PC-3 (cell line): ENCODE data around the gene CXCR6. TPM values are rescaled to one million over a fixed set of nuclear protein-coding genes. Genes with fewer than 3 reads are reported as not detected.
A peak's percentile ranks its signal among the peaks of the same experiment; 100 is the strongest.

Experiments
- ATAC-seq: fragments of 200-7000 bp; cut with Tn5 transposase; 2 replicates; pipeline ENCODE4 v1.9.1; 2020; ENCODE audit warnings: mild to moderate bottlenecking, moderate library complexity
- BruUV-seq: library from RNA; stranded (reverse); fragments of 400-500 nt; replicated peaks from 2 replicates; lab custom pipeline; 2021; lab: Mats Ljungman, UMichigan
- CTCF ChIA-PET: fragments of 300-600 bp; sonication (Branson Sonifier 250); formaldehyde crosslinking; loops from one replicate; lab custom pipeline; 2022; ENCODE audit warnings: antibody characterized with exemption; lab: Charles Lee
- POLR2A ChIA-PET: fragments of 300-600 bp; sonication (Branson Sonifier 250); formaldehyde crosslinking; loops from one replicate; lab custom pipeline; 2022; ENCODE audit warnings: antibody characterized with exemption; ENCODE audit not compliant: unreplicated experiment; lab: Charles Lee
- DNase-seq: peaks from one replicate; pipeline ENCODE4 v3.0.0-alpha.2; 2015
- H2AFZ ChIP-seq: fragments of 300-600 bp; sonication (generic); 2 replicates; pipeline ENCODE4 v1.6.0; 2016; ENCODE audit warnings: antibody characterized with exemption, low read length
- H3F3A ChIP-seq: fragments of 300-600 bp; sonication (generic); one replicate; pipeline ENCODE4 v1.6.0; 2017; ENCODE audit warnings: antibody characterized with exemption, low read length, control low read depth, mild to moderate bottlenecking; ENCODE audit not compliant: unreplicated experiment
- H3K27ac ChIP-seq: fragments of 300-600 bp; sonication (generic); 2 replicates; pipeline ENCODE4 v1.5.1; 2016; ENCODE audit warnings: mild to moderate bottlenecking, low read length
- H3K27me3 ChIP-seq: fragments of 300-600 bp; sonication (generic); 2 replicates; pipeline ENCODE4 v1.6.1; 2016; ENCODE audit warnings: low read length, mixed read lengths
- H3K36me3 ChIP-seq: fragments of 300-600 bp; sonication (generic); 2 replicates; pipeline ENCODE4 v1.6.1; 2016; ENCODE audit warnings: low read depth, mixed run types, low read length, mixed read lengths
- H3K4me1 ChIP-seq: fragments of 300-600 bp; sonication (generic); 2 replicates; pipeline ENCODE4 v1.5.1; 2016; ENCODE audit warnings: low read length; ENCODE audit not compliant: insufficient read depth
- H3K4me2 ChIP-seq: fragments of 300-600 bp; sonication (generic); 2 replicates; pipeline ENCODE4 v1.6.0; 2016; ENCODE audit warnings: low read length
- H3K4me3 ChIP-seq: fragments of 300-600 bp; sonication (generic); 2 replicates; pipeline ENCODE4 v1.5.1; 2016; ENCODE audit warnings: mild to moderate bottlenecking, low read length, mixed read lengths
- H3K79me2 ChIP-seq: fragments of 300-600 bp; sonication (generic); 2 replicates; pipeline ENCODE4 v1.6.1; 2017; ENCODE audit warnings: low read length, mixed read lengths
- H3K9ac ChIP-seq: fragments of 300-600 bp; sonication (generic); 2 replicates; pipeline ENCODE4 v1.6.0; 2016; ENCODE audit warnings: mild to moderate bottlenecking, low read length
- H3K9me2 ChIP-seq: fragments of 300-600 bp; sonication (generic); replicated peaks from 2 replicates; pipeline ENCODE4 v1.6.1; 2016; ENCODE audit warnings: mixed run types, low read length, mixed read lengths
- H3K9me3 ChIP-seq: fragments of 300-600 bp; sonication (generic); 2 replicates; pipeline ENCODE4 v1.6.1; 2016; ENCODE audit warnings: low read length, mixed read lengths
- H4K20me1 ChIP-seq: fragments of 300-600 bp; sonication (generic); 2 replicates; pipeline ENCODE4 v1.6.1; 2016; ENCODE audit warnings: low read length, mixed read lengths
- EZH2 ChIP-seq: fragments of 300-600 bp; sonication (generic); IDR thresholded peaks from one replicate; pipeline ENCODE4 v1.6.1; 2017; ENCODE audit warnings: antibody characterized with exemption, mild to moderate bottlenecking, low read length; ENCODE audit not compliant: unreplicated experiment
- EZH2phosphoT487 ChIP-seq: fragments of 300-600 bp; sonication (generic); IDR thresholded peaks from 2 replicates; pipeline ENCODE4 v1.6.1; 2018; ENCODE audit warnings: mild to moderate bottlenecking, antibody characterized with exemption, low read length, borderline replicate concordance
- intact Hi-C: fragments of 100-400 bp; cut with micrococcal nuclease; formaldehyde crosslinking; loops from 2 replicates; pipeline ENCODE4 v1.9.0; 2023
- total RNA-seq: library from RNA; depleted of rRNA; stranded (reverse); fragments of >200 nt; gene quantifications from 2 replicates; pipeline ENCODE4 v1.2.3, GENCODE V29; 2014
- TF ChIP-seq, protein P1 (sequence below): fragments of 300-600 bp; sonication (generic); conservative IDR thresholded peaks from 2 replicates; pipeline ENCODE4 v1.5.1; 2017; ENCODE audit warnings: antibody characterized with exemption, low read depth, mild to moderate bottlenecking, low read length

Gene CXCR6
- total RNA-seq, 1 experiment from 2014 or later: not detected

DNA sequence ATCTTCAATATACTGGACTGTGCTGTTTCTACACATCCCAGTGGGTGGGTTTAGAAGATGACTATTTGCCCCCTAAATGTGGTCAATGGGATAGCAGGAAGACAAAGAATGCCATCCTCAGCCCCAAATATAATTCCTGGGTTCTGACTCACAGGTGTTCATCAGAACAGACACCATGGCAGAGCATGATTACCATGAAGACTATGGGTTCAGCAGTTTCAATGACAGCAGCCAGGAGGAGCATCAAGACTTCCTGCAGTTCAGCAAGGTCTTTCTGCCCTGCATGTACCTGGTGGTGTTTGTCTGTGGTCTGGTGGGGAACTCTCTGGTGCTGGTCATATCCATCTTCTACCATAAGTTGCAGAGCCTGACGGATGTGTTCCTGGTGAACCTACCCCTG lies 3.0 kb downstream of the CXCR6 start:
- BruUV-seq: no TSS peak
- DNase-seq (peak; percentile 6), ATAC-seq (no peak)
- Histone ChIP-seq H3K4me2 (no peak overlapping the region), H3K4me1 (peaks cover 14% of the 10 kb centered on the region), H4K20me1 (no peaks in the 10 kb centered on the region), H2AFZ (no peak overlapping the region), H3K36me3 (peaks cover 25% of the 10 kb centered on the region; the same call in 1 of the 2 replicates), H3K79me2 (no peaks in the 10 kb centered on the region), H3K9ac (no peak overlapping the region), H3K9me3 (no peaks in the 10 kb centered on the region), H3K27ac (no peak overlapping the region), H3K27me3 (no peaks in the 10 kb centered on the region), H3K4me3 (no peak overlapping the region), H3F3A (no peaks in the 10 kb centered on the region), H3K9me2 (no peaks in the 10 kb centered on the region)
- ChIA-PET CTCF (no interaction called here), POLR2A (no interaction called here)
- TF ChIP-seq EZH2phosphoT487: no peak
- TF ChIP-seq EZH2: no peak
- TF ChIP-seq, protein P1, sequence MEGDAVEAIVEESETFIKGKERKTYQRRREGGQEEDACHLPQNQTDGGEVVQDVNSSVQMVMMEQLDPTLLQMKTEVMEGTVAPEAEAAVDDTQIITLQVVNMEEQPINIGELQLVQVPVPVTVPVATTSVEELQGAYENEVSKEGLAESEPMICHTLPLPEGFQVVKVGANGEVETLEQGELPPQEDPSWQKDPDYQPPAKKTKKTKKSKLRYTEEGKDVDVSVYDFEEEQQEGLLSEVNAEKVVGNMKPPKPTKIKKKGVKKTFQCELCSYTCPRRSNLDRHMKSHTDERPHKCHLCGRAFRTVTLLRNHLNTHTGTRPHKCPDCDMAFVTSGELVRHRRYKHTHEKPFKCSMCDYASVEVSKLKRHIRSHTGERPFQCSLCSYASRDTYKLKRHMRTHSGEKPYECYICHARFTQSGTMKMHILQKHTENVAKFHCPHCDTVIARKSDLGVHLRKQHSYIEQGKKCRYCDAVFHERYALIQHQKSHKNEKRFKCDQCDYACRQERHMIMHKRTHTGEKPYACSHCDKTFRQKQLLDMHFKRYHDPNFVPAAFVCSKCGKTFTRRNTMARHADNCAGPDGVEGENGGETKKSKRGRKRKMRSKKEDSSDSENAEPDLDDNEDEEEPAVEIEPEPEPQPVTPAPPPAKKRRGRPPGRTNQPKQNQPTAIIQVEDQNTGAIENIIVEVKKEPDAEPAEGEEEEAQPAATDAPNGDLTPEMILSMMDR: no peak
- intact Hi-C loops: loop anchor here (5.0 kb wide), 1 partner anchor 41 kb away; no protein-coding TSS in a partner anchor

- ChIA-PET CTCF (no interaction called here), POLR2A (no interaction called here)
- DNase-seq (no peak), ATAC-seq (no peak)
- H4K20me1 ChIP-seq: no peaks in the 10 kb centered on the region
- no peaks in the 10 kb centered on the region for H3K79me2 ChIP-seq
- H3F3A ChIP-seq: no peaks in the 10 kb centered on the region
- no peak overlapping the region for H3K4me3 ChIP-seq
- no peaks in the 10 kb centered on the region for H3K9me2 ChIP-seq
- H3K27me3 ChIP-seq: no peaks in the 10 kb centered on the region
- no peak overlapping the region for H3K27ac ChIP-seq
- no peaks in the 10 kb centered on the region for H3K9me3 ChIP-seq
- H2AFZ ChIP-seq: no peak overlapping the region
- peaks cover 28% of the 10 kb centered on the region; the same call in 1 of the 2 replicates for H3K36me3 ChIP-seq
- no TSS peak for BruUV-seq
- no peak for TF ChIP-seq EZH2phosphoT487
- peaks cover 14% of the 10 kb centered on the region for H3K4me1 ChIP-seq
- intact Hi-C loops: loop anchor here (5.0 kb wide), 1 partner anchor 40 kb away; no protein-coding TSS in a partner anchor
- H3K9ac ChIP-seq: no peak overlapping the region
- no peak overlapping the region for H3K4me2 ChIP-seq
Measured at GRCh38 chr3:45946875-45947274, 3.6 kb downstream of the CXCR6 start.

DNA sequence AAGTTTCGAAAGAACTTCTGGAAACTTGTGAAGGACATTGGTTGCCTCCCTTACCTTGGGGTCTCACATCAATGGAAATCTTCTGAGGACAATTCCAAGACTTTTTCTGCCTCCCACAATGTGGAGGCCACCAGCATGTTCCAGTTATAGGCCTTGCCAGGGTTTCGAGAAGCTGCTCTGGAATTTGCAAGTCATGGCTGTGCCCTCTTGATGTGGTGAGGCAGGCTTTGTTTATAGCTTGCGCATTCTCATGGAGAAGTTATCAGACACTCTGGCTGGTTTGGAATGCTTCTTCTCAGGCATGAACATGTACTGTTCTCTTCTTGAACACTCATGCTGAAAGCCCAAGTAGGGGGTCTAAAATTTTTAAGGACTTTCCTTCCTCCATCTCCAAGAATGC lies 4.1 kb downstream of the CXCR6 start:
- H3K9ac ChIP-seq: no peak overlapping the region
- ATAC-seq (no peak), DNase-seq (no peak)
- CTCF ChIA-PET: no interaction called here
- no peak overlapping the region for H2AFZ ChIP-seq
- no peaks in the 10 kb centered on the region for H3K27me3 ChIP-seq
- no peak overlapping the region for H3K4me2 ChIP-seq
- no peaks in the 10 kb centered on the region for H4K20me1 ChIP-seq
- no peaks in the 10 kb centered on the region for H3K9me2 ChIP-seq
- no peak overlapping the region for H3K4me3 ChIP-seq
- no peaks in the 10 kb centered on the region for H3K79me2 ChIP-seq
- no peak overlapping the region for H3K27ac ChIP-seq
- no TSS peak for BruUV-seq
- H3F3A ChIP-seq: no peaks in the 10 kb centered on the region
- POLR2A ChIA-PET: no interaction called here
- H3K4me1 ChIP-seq: peaks cover 14% of the 10 kb centered on the region
- no peaks in the 10 kb centered on the region for H3K9me3 ChIP-seq
- TF ChIP-seq EZH2phosphoT487 (no peak), EZH2 (no peak)
- TF ChIP-seq, protein P1: no peak
- intact Hi-C loops: loop anchor here (5.0 kb wide), 1 partner anchor 40 kb away; no protein-coding TSS in a partner anchor
- H3K36me3 ChIP-seq: peaks cover 30% of the 10 kb centered on the region; the same call in 1 of the 2 replicates
